NCI-H1417 (cell line): ENCODE data around the gene MAP2K6.

Experiments
- DNase-seq, 3 experiments: peaks; one replicate each; lab custom pipeline; 2025; lab: John Stamatoyannopoulos, UW

MAP2K6 gene

DNA sequence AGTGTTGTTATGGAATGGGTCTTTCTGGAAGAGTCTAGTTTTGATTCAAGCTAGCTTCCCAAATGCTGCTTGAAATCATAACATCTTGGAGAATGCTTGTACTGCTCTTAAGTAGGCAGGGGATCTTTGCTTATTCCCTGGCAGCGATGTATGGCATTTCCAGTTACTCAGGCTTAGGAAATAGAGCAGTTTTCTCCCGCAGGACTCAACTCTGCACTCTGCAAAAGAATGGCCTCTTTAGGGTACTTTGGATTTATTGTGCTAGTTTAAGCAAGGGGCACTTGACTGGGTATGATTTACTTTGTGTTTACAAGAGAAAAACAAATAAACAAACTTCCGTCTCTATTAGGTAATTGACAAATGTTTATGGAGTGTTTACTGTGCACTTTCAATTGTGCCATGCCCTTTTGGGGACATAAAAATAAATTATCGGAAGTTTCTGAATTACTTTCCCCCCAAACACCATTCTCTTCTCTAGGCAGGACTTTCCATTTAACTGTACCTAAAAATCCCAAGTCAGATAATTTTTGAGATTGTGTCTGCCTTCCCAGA lies 164.0 kb downstream of the MAP2K6 start:
- no peak for DNase-seq

DNA sequence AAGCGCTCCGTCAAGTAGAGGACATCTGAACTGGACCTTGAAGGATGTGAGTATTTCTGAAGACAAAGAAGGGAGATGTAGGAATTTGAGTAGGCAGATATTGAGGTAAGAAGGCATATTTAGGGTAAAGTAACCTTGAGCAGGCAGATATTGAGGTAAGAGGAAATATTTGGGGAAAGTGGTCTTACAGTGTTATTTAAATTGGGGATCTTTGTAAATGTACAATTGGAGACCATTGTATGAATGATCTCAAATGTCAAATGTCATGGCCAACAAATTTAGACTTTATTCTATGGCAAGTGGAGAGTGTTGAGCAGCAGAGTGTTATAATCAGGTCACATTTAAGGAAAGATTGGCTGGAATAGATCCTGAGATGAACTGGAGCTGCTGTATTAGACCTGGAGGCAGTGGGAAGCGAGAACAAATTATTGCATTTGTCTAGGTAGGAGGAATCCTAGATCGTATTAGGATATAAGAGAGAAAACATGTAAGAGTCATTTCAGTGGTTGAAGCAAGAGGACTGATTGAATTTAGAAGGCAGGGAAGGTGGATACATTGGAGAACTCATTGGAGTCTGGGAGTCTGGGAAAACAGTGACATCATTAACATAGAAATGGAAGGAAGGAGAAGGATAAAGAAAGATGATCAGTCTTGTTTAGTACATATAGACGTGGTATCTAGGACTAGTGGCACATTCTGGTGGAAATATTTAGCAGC lies 165.6 kb downstream of the MAP2K6 start:
- DNase-seq: no peak

DNA sequence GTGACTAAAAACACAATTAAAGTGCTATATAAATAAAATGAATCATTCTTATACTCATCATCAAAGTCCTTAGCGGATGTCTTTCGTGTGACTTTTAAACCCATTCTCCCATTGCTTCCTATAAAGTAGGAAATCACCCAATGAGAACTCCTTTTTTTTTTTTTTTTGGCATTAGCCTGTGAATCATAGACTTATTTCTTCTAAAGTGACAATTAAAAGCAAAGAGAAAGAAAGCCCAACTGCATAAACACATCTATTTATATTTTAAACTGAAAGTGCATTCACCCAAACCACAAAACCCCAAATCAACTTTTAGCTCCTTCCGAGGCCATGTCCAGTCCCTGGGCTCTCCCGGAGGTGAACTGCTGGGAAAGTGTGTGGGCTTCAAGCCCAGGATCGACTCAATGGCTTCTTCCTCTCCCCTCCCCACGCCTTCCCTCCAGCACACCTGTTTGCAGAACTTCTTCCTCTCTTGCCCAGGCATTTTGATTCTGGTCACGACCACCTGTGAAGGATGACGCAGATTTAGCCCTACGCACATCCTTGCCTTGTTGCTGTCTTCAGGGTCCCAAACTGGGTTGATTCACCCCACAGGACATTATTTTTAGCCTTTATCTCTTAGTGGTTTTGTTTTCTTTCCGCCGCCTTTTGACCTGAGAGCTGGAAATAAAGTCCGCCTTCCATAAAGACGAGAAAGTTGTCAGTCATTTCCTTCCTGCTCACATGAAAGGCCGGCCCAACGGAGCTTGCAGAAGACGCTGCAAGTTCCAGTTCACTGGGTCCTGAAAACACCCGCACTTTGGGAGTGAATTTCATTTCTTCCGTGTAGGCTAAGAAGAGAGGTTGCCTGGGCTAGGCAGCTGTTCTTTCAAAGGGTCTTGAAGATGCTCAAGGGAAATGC lies 166.8 kb downstream of the MAP2K6 start:
- DNase-seq: no peak

DNA sequence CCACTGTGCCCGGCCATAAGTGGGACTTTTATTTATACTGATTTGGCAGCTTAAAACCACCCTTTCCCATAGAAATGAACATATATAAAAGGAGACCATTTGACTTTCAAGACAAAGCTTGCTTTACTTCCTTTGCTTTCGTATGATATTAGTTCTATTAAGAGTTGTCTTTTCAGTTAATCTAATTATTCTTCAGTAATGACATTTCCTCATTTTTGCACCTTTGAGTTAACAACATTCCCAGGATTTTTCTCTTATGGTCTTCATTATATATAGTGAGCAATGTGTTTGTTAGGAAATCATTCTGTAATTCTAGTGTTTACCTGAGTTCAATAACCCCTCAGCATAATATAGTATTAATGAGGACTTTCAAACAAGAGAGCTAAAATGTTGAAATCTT lies 173.8 kb downstream of the MAP2K6 start:
- DNase-seq: no peak

DNA sequence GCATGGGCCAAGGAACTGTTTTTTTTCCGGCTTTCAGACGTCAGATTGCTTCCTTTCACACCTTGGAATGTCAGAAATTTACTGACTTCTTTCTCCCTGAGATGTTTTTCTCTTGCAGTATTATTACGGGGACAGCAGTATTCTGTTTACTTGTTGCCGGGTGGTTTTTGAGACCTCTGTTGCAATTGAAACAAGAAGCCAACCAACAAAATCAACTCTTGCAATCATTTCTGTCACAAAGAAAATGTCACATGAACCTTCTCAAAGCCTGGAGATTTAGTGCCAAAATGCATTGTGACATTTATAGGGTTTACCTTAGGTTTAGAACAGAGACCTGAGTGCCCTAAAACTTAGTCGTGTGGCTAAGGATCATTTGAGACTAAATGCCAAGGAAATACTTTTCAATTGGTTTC lies 174.3 kb downstream of the MAP2K6 start:
- DNase-seq: no peak

DNA sequence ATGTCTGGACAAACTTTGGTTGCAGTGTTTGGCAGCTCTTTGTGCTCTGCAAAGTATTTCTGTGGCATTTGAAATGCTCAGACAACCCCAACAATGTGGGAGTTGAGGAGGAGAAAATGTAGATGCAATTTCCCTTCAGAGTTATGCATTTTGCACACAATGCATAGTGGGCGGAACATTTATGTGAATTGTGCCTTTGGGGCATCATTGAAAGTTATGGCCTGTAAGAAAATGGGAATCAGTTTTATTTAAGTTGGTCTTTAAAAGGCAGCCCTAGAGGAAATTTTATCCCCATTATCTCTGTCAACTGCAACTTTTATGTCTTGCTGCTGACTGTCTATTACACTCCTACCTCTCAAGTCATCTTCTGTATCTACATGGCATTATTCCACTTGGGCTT lies 176.2 kb downstream of the MAP2K6 start:
- no peak for DNase-seq

DNA sequence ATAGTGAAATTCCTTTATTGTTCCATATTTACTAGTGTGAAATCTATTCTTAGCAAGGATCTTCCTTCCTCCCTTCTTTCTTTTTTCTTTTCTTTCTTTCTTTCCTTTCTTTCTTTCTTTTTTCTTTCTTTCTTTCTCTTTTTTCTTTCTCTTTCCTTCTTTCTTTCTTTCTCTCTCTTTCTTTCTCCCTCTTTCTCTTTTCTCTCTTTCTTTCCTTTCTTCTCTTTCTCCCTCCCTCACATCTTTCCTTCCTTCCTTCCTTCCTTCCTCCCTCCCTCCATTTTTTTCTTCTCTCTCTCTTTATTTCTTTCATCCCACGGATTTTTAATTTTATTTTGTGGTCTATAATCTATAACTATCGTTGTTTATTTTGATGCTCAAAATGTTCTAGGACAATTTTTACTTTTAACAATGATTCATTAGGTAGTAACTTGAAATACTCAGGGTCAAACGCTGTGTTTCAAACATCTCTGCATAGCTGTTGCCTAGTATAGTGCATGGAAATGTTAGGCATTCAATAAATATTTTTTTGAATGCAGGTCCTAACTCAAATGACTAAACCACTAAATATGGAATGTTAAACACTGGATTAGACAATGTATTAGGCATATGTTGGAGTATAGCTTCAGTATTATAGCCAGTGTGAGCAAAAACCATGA lies 178.3 kb downstream of the MAP2K6 start:
- no peak for DNase-seq

DNA sequence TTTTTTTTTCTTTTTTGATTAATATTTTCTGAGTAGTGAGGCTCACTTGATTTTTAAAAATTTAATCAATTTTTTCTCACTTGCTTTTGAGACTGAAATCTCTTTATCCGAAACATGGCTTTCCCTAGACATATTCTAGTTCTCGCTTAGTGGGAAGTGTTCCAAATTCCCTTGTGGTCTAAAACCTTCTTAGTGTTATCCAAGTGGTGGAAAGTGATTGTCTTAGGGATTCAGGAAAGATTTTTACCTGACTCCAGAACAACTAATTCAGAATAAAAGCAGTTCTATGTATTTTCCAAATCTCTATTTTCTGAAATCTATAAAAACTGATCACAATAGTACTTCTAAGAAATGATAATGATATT lies 178.8 kb downstream of the MAP2K6 start:
- DNase-seq: no peak

DNA sequence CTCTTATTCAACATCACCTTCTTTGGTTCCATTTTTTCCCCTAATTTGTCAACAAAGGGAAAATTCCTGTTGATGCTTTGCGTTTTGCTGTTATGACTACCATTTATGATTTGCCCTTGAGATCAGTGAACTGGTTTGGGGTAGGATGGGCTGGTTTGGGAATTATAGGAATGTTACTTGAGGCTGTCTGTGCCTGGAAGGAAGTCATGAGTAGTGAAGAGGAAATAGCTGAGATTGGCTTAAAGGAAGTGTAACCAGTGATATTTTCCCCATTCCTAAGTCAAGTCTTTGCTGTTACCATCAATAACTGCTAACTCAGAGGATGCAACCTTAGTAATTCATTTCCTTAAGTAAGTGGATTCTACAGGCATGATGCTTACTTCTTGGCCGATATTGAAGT lies 179.2 kb downstream of the MAP2K6 start:
- DNase-seq: no peak

DNA sequence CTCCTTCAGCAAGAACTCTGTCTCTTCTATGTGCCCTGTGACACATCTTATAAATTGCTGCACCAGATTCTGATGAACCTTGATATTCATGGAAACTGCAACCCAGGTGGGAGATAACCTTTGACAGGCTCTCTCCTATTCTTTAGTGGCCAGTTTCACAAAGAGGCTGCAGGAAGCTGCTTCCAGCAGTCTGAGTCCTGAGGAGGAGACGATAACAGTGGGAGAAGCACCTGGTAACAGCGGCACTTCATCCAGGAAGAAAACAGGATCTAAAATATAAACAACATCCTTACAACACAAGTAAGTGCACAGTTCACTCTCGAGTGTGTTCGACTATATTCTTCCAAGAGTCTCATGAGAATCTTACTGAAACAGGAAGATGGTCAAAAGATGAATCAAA lies 180.1 kb downstream of the MAP2K6 start:
- DNase-seq: no peak

DNA sequence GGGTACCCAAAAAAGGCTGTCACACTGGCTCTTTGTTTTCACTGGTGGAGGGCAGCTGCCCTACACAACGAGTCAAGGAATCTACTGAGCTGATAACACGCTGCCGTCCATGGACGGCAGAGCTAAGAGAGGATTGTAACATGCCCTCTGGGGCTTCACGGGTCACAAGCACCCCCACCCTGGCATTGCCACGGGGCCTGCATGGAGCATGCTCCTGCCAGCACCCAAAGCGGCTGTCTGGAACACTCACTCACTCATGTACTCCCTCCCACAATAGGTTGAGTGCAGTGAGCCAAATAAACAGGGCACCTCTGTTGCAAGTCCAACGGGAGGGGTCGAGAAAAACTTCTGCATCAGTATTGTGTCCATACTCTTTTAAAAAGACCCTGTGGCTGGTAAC lies 181.6 kb downstream of the MAP2K6 start:
- no peak for DNase-seq

DNA sequence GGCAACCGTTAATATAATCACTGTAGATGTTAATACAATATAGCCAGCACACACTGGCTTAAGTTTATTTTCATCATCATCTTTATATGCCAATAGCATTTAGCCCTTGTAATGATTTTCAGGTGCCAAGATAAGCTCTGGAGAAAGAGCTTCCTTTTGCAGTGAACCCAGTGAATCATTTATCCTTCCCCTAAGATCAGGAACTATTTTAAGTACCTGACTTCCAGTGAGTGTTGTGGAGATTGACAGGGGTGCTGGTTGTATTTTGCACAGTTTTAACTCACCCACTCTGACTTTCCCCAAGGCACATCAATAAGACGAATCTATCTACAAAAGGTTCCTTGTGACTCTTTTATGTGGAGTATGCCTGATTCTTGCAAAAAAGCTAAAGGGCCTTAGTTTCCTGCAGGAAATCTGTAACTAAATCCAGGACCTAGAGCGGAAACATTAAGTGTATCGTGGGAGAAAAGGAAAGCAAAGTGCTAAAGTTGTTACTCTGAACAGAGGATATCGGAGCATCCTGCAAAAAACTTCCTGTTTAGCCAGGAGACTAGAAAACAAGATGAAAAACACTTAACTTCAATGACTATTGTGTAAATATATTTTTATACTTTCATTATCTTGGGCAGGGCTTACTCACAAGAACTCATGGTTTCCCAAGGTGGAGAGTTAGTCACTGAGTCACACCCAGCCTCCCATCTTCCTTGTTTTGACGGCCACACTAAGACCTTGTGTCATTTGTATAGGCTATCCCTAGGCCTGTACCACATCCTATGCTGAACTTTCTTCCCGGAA lies 183.6 kb downstream of the MAP2K6 start:
- no peak for DNase-seq

DNA sequence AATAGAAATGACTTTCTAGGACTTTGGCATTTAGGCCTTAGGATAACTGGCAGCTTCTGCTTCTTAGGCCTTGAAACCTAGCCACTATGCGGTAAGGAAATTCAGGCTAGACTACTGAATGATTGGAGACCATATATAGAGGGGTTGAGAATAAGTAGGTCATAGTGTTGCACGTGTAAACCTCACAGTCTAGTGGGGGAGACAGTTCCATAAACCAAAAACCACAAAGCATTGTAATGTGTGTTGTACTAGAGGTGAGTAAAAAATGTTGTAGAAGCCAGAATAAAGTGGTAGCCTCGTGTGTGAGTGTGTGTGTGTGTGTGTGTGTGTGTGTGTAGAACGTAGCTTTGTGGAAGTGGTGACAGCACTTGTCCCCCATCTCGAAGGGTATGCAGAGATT lies 188.5 kb downstream of the MAP2K6 start:
- no peak for DNase-seq
